Measurements from ENCODE around the gene ARF3.

The ARF3 gene

GRCh38 chr12:48899651-48900050 lies 57.6 kb downstream of the ARF3 start:
- no peak overlapping the region for H3K4me2 ChIP-seq (ENCODE audit: low read length)
- no peak overlapping the region for H3K9ac ChIP-seq (ENCODE audit: low read length)
- H3K79me2 ChIP-seq (ENCODE audit: low read length) = no peaks in the 10 kb centered on the region
- H4K20me1 ChIP-seq (ENCODE audit: insufficient read depth, low read length) = no peaks in the 10 kb centered on the region
- H3K4me1 ChIP-seq (ENCODE audit: low read length) = peaks cover 7% of the 10 kb centered on the region
- H2AFZ ChIP-seq (ENCODE audit: low read depth, low read length) = no peak overlapping the region
- no peaks in the 10 kb centered on the region for H3K9me3 ChIP-seq (ENCODE audit: insufficient read depth, low read length)
- TF ChIP-seq EZH2phosphoT487 (IDR thresholded peaks at IDR 0.05; ENCODE audit: low read depth) = no peak
- no peak for TF ChIP-seq CTCF (IDR thresholded peaks at IDR 0.05; ENCODE audit: low read depth, low read length)
- no peaks in the 10 kb centered on the region for H3K27me3 ChIP-seq (ENCODE audit: low read depth, low read length)
- no peaks in the 10 kb centered on the region for H3K36me3 ChIP-seq (replicated peaks; ENCODE audit: low read depth, low read length)
- no peak overlapping the region for H3K27ac ChIP-seq (ENCODE audit: low read length)
- no peak overlapping the region for H3K4me3 ChIP-seq (ENCODE audit: low read length)

GRCh38 chr12:48894271-48894670 lies 63.0 kb downstream of the ARF3 start:
- Histone ChIP-seq H3K27ac (ENCODE audit: low read length) (no peak overlapping the region), H3K4me3 (ENCODE audit: low read length) (no peak overlapping the region), H3K4me1 (ENCODE audit: low read length) (0 out of 2 replicates have a peak, but pooled peaks cover 2% of the 10 kb centered on the region), H2AFZ (ENCODE audit: low read depth, low read length) (no peak overlapping the region), H3K9ac (ENCODE audit: low read length) (no peak overlapping the region), H3K36me3 (replicated peaks; ENCODE audit: low read depth, low read length) (no peaks in the 10 kb centered on the region), H3K9me3 (ENCODE audit: insufficient read depth, low read length) (no peaks in the 10 kb centered on the region), H3K4me2 (ENCODE audit: low read length) (no peak overlapping the region), H3K27me3 (ENCODE audit: low read depth, low read length) (peaks cover 8% of the 10 kb centered on the region), H4K20me1 (ENCODE audit: insufficient read depth, low read length) (no peaks in the 10 kb centered on the region), H3K79me2 (ENCODE audit: low read length) (no peaks in the 10 kb centered on the region)
- no peak for TF ChIP-seq CTCF (IDR thresholded peaks at IDR 0.05; ENCODE audit: low read depth, low read length)
- TF ChIP-seq EZH2phosphoT487 (IDR thresholded peaks at IDR 0.05; ENCODE audit: low read depth) = no peak

- Histone ChIP-seq H3K4me3 (ENCODE audit: low read length) (peak overlapping the region; percentile 67), H2AFZ (ENCODE audit: low read depth, low read length) (peak overlapping the region; percentile 94), H3K4me2 (ENCODE audit: low read length) (peak overlapping the region; percentile 74), H3K27me3 (ENCODE audit: low read depth, low read length) (peaks cover 8% of the 10 kb centered on the region), H3K27ac (ENCODE audit: low read length) (no peak overlapping the region), H3K9ac (ENCODE audit: low read length) (no peak overlapping the region; the same call in 1 of the 2 replicates), H3K36me3 (replicated peaks; ENCODE audit: low read depth, low read length) (no peaks in the 10 kb centered on the region), H3K79me2 (ENCODE audit: low read length) (no peaks in the 10 kb centered on the region), H3K9me3 (ENCODE audit: insufficient read depth, low read length) (no peaks in the 10 kb centered on the region), H4K20me1 (ENCODE audit: insufficient read depth, low read length) (no peaks in the 10 kb centered on the region), H3K4me1 (ENCODE audit: low read length) (0 out of 2 replicates have a peak, but pooled peaks cover 2% of the 10 kb centered on the region)
- TF ChIP-seq EZH2phosphoT487 (IDR thresholded peaks at IDR 0.05; ENCODE audit: low read depth) = no peak
- TF ChIP-seq CTCF (IDR thresholded peaks at IDR 0.05; ENCODE audit: low read depth, low read length) = peak; percentile 92
Observed at GRCh38 chr12:48890657-48891418, 66.4 kb downstream of the ARF3 start.

- Histone ChIP-seq H3K4me1 (ENCODE audit: low read length) (0 out of 2 replicates have a peak, but pooled peaks cover 2% of the 10 kb centered on the region), H3K9me3 (ENCODE audit: insufficient read depth, low read length) (no peaks in the 10 kb centered on the region), H3K9ac (ENCODE audit: low read length) (no peak overlapping the region), H4K20me1 (ENCODE audit: insufficient read depth, low read length) (no peaks in the 10 kb centered on the region), H3K27me3 (ENCODE audit: low read depth, low read length) (peaks cover 8% of the 10 kb centered on the region), H3K79me2 (ENCODE audit: low read length) (no peaks in the 10 kb centered on the region), H3K36me3 (replicated peaks; ENCODE audit: low read depth, low read length) (no peaks in the 10 kb centered on the region), H3K4me2 (ENCODE audit: low read length) (no peak overlapping the region), H3K27ac (ENCODE audit: low read length) (no peak overlapping the region), H2AFZ (ENCODE audit: low read depth, low read length) (no peak overlapping the region), H3K4me3 (ENCODE audit: low read length) (no peak overlapping the region)
- TF ChIP-seq CTCF (IDR thresholded peaks at IDR 0.05; ENCODE audit: low read depth, low read length) (no peak), EZH2phosphoT487 (IDR thresholded peaks at IDR 0.05; ENCODE audit: low read depth) (no peak)
Observed at GRCh38 chr12:48889679-48890078, 67.6 kb downstream of the ARF3 start.

Data from OCI-LY3 (cell line).